Ishikawa (cell line): ENCODE results near the gene JMJD7.

Experiments
- CEBPB ChIP-seq: IDR thresholded peaks from 2 replicates; pipeline ENCODE4 v1.6.1; 2012
- CREB1 ChIP-seq: IDR thresholded peaks from 2 replicates; pipeline ENCODE4 v1.6.1; 2012; ENCODE audit warnings: low read depth
- MAX ChIP-seq: IDR thresholded peaks from 2 replicates; pipeline ENCODE4 v1.6.1; 2012
- REST ChIP-seq: IDR thresholded peaks from 2 replicates; pipeline ENCODE4 v1.6.1; 2012; ENCODE audit warnings: low read depth, mild to moderate bottlenecking
- TAF1 ChIP-seq: IDR thresholded peaks from 2 replicates; pipeline ENCODE4 v1.6.1; 2012; ENCODE audit warnings: low read depth, mild to moderate bottlenecking
- TEAD4 ChIP-seq: IDR thresholded peaks from 2 replicates; pipeline ENCODE4 v1.6.1; 2012
- YY1 ChIP-seq: IDR thresholded peaks from 2 replicates; pipeline ENCODE4 v1.6.1; 2012; ENCODE audit warnings: low read depth

GRCh38 chr15:41832875-41833274, 5.0 kb downstream of the JMJD7 start:
- TF ChIP-seq MAX, result peak; percentile 93
- peak; percentile 92 for TF ChIP-seq CEBPB
- no peak for TF ChIP-seq CREB1
- peak; percentile 75 for TF ChIP-seq YY1
- peak; percentile 90 for TF ChIP-seq TEAD4
- no peak for TF ChIP-seq TAF1
- TF ChIP-seq REST, result no peak
